HFF-Myc (cell line): Measurements from ENCODE around the gene CLK2.
A peak's percentile ranks its signal among the peaks of the same experiment; 100 is the strongest.

Experiments
- DNase-seq: peaks from one replicate; pipeline ENCODE4 v3.0.0-alpha.2; 2011; ENCODE audit warnings: low read depth; ENCODE audit errors: extremely low read depth
- H3K4me3 ChIP-seq: replicated peaks from 2 replicates; pipeline ENCODE4 v1.5.1; 2011; ENCODE audit warnings: low read depth, mild to moderate bottlenecking, control low read depth, low read length
- TF ChIP-seq, protein P1 (sequence below): IDR thresholded peaks from 2 replicates; pipeline ENCODE4 v1.5.1; 2012; ENCODE audit warnings: mild to moderate bottlenecking, low read depth, low read length, control low read depth; ENCODE audit errors: missing control alignments

CLK2 gene

DNA sequence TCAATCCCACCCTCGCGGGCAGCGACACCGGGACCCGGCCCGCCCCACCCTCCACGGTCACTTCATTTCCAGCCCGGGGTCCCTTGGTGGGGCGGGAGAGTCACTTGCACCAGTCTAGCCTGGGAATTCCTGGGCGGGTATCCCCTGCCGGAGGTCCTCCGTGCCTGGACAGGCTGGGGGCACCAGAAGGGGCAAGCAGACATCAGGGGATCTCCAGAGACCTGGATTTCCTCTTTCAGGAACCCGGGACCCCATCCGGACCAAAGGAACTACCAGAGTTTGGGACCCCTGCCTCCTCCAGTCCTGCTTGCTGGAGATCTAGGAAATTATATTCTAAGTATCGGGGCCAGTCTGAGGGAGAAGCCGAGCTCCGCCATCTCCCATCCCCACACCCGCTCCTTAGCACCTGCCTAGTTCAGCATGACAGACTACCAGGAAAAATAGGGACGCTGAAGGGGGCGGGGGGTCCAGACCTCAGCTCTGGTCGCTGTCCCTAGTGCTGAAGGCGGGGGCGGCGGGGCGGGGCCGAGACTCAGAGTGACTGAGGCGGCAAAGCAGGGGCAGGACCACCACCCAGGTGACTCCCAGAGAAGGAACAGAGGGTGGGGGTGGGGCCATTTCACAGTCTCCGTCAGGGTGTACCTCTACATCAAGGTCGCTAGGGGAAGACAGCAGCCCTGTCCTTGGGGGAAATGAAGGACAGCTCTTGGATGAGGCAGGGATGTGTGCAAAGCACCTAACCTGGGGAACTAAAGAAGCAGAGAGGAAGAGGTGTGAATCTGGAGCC lies 4.8 kb upstream of the CLK2 start:
- no peak for DNase-seq
- peak overlapping the region; percentile 56 for H3K4me3 ChIP-seq
- TF ChIP-seq, protein P1, sequence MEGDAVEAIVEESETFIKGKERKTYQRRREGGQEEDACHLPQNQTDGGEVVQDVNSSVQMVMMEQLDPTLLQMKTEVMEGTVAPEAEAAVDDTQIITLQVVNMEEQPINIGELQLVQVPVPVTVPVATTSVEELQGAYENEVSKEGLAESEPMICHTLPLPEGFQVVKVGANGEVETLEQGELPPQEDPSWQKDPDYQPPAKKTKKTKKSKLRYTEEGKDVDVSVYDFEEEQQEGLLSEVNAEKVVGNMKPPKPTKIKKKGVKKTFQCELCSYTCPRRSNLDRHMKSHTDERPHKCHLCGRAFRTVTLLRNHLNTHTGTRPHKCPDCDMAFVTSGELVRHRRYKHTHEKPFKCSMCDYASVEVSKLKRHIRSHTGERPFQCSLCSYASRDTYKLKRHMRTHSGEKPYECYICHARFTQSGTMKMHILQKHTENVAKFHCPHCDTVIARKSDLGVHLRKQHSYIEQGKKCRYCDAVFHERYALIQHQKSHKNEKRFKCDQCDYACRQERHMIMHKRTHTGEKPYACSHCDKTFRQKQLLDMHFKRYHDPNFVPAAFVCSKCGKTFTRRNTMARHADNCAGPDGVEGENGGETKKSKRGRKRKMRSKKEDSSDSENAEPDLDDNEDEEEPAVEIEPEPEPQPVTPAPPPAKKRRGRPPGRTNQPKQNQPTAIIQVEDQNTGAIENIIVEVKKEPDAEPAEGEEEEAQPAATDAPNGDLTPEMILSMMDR: no peak

DNA sequence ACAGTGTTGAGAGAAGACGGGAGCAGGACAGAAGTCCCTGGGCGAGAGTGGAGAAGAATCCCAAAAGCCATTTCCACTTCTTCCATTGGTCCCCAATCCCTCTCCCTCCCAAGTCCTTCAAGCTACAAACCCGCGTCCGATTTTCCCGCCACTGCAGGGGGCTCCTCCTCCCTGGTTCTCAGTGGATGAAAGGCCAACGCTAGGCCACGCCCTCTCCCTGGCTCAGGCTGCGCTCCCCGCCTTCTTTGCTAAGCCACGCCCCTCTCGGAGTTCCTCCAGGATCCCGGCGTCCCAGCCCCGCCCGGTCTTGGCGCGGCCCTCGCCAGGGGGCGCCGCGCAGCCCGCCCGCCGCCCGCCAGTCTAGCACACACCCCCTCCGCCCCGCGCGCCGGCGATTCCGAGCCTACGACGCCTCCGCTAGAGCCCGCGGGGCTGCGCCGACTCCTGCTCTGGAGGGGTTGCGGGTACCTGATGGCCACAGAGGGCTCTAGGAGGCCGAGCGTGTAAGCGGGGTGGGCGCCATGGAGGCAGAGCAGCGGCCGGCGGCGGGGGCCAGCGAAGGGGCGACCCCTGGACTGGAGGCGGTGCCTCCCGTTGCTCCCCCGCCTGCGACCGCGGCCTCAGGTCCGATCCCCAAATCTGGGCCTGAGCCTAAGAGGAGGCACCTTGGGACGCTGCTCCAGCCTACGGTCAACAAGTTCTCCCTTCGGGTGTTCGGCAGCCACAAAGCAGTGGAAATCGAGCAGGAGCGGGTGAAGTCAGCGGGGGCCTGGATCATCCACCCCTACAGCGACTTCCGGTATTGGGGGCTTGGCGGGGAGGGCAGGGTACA lies 4.0 kb upstream of the CLK2 start, which contains the start of gene HCN3:
HCN3 (plus strand) TSS at position 394 of the 832 bp plus-strand sequence; CDS start at position 522, 128 bp downstream.
- TF ChIP-seq, protein P1: peak; percentile 47
- peak; percentile 87 for DNase-seq
- peak within 1 kb of the TSS; percentile 56 for H3K4me3 ChIP-seq

DNA sequence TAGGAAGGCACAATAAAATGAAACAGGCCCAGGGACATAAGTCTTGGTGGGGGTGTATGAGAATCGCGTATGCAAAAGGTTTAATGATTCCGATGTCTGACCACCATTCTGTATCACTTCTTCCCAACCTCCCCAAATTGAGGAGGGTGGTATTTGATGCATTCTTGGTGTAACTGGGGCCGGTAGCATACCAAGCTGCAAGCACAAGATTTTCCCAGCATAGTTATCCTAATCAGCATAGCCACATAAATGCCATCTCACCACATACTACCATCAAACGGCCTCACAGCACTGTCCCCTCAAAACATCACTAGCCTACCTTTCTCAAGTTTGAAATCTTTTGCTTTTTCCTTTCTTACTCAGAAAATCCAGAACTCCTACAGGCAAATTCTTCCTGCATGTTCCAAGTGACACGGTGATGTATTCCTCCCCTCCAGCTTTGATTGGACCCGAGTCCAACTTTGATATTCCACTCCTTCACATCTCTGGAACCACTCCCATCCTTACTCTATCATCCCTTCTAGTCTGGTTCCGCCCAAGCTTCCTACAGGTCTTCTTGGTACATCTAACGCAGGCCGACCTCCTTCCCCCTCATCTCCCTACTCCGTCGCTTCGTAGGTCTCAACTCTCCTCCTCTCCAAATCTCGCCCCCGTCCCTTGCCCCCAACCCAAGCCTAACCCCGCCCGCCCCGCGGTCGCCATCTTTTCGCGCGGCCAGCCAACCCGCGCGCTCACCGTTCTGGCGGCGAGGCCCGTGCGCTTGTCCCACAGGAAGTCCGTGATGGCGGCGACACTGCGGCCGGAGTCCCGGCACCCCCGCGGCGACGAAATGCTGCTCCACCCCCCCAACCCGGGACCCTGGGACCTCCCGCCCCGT lies 600 bp downstream of the CLK2 start:
- TF ChIP-seq, protein P1: no peak
- DNase-seq: no peak
- H3K4me3 ChIP-seq: peak overlapping the region; percentile 77

DNA sequence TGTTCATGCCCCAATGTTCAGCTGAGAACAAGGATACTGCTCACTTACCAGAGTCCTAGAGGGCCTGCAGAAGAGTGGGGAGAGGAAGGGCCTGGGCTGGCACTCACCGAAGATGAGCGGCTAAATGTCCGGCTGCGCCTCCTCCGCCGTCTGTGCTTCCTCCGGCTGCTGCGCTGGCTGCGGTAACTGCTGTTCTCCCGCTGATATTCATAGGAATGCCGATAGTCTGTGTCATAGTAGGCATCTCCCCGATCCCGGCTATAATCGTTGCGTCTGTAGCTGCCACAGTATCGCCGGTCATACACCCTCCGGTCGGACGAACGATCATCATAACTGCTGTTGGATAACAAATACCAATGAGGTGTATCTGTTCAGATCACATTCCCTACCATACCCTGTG lies 3.9 kb downstream of the CLK2 start:
- no peak overlapping the region for H3K4me3 ChIP-seq
- TF ChIP-seq, protein P1: no peak
- no peak for DNase-seq

DNA sequence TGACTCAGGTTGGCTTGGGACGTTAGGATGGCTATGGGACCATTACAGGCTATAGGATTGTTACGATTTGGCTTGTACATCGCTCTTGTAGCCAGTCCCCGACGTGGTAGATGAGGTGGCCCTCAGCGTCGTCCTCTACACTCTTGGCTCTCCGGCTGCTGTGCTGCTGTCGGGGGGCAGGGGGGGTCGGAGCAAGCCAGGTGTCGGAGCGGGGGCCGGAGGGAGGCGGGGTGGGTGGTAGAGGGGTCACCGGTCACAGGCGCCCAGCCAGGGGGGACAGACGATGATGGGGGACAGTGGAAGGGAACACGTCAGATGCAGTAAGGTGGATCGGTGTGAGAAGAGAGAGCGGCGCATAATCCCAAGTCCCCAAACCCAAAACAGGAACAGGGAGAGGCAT lies 4.7 kb downstream of the CLK2 start:
- no peak for DNase-seq
- TF ChIP-seq, protein P1: no peak
- H3K4me3 ChIP-seq: no peak overlapping the region

DNA sequence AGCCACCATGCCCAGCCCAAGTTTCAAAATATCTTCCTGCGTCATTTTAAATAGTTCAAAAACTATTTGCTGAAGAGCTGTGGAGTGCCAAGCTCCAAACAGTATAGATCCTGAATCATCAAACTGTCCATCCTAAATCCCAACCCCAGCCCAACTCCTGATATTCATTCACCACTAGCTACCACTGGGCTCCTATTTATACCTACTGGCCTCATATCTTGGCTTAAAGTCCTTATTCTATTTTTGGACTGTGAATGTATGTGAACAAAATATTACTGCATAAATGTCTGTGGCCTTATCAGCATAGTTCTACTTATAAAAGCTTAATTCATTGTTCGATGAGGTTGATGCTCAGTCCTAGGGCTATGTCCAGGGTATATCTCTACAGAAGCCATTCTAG lies 5.9 kb downstream of the CLK2 start:
- H3K4me3 ChIP-seq: no peak overlapping the region
- DNase-seq: no peak
- TF ChIP-seq, protein P1: no peak
